ENCODE data around the gene MT3. TPM values are rescaled to one million over a fixed set of nuclear protein-coding genes. Genes with fewer than 3 reads are reported as not detected.
A peak's percentile ranks its signal among the peaks of the same experiment; 100 is the strongest.

Gene MT3
- total and polyA plus RNA-seq, 2 of the 13 experiments (the other 11 are each of a cell fraction or from before 2014, with no cell fraction given) = not detected

DNA sequence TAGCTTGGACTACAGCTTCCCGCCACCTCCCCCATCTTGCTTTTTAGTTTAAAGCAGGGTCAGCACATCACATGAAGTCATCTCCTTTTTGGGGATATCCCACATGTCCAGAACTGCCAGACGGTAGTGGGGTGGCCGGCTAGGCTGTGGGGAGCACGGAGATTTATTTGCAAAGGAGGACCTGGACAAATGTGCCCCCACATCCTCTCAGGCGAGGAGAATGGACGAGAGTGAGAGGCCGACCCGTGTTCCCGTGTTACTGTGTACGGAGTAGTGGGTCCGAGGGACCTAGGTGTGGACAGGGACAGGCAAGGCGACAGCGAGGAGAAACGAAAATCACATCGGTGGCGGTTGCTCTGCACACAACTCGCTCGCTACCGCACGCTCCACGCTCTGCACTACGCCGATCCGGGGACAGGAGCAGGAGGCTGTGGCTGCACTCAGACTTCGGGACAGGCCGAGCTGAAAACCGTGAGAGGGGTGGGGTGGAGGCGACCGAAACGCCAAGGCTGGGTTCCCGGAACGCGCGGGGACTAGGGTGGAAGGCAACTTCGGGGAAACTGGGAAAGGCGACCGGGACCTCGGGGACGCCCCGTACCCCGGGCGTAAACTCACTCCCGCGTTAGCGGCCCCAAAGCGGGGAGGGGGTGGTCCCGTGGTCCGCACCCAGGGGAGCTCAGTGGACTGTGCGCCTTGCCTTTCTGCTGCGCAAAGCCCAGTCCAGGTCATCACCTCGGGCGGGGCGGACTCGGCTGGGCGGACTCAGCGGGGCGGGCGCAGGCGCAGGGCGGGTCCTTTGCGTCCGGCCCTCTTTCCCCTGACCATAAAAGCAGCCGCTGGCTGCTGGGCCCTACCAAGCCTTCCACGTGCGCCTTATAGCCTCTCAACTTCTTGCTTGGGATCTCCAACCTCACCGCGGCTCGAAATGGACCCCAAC is 48.8 kb downstream of the MT3 start, which contains the start of gene MT1A (continued):
- TF ChIP-seq, protein P1, sequence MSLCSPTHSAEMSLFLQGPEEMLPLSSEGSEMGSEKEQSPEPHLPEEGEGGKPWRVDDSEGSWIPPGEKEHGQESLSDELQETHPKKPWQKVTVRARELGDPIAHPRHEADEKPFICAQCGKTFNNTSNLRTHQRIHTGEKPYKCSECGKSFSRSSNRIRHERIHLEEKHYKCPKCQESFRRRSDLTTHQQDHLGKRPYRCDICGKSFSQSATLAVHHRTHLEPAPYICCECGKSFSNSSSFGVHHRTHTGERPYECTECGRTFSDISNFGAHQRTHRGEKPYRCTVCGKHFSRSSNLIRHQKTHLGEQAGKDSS (CRISPR knock-in tag; IDR thresholded peaks at IDR 0.05; ENCODE audit: borderline replicate concordance, low read depth) = no peak
- TF ChIP-seq ZBTB7A (CRISPR knock-in tag; IDR thresholded peaks at IDR 0.05) = no peak
- no peak for TF ChIP-seq RBFOX2 (IDR thresholded peaks at IDR 0.05; ENCODE audit: low read depth, low read length)
- no peak for TF ChIP-seq IKZF1 (IDR thresholded peaks at IDR 0.05)
- no peak for TF ChIP-seq KDM5A (IDR thresholded peaks at IDR 0.05; ENCODE audit: borderline replicate concordance, low read length)
- TF ChIP-seq, protein P2, sequence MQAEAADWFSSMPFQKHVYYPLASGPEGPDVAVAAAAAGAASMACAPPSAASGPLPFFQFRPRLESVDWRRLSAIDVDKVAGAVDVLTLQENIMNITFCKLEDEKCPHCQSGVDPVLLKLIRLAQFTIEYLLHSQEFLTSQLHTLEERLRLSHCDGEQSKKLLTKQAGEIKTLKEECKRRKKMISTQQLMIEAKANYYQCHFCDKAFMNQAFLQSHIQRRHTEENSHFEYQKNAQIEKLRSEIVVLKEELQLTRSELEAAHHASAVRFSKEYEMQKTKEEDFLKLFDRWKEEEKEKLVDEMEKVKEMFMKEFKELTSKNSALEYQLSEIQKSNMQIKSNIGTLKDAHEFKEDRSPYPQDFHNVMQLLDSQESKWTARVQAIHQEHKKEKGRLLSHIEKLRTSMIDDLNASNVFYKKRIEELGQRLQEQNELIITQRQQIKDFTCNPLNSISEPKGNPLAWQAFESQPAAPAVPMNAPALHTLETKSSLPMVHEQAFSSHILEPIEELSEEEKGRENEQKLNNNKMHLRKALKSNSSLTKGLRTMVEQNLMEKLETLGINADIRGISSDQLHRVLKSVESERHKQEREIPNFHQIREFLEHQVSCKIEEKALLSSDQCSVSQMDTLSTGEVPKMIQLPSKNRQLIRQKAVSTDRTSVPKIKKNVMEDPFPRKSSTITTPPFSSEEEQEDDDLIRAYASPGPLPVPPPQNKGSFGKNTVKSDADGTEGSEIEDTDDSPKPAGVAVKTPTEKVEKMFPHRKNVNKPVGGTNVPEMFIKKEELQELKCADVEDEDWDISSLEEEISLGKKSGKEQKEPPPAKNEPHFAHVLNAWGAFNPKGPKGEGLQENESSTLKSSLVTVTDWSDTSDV (CRISPR knock-in tag; IDR thresholded peaks at IDR 0.05) = 0 out of 2 replicates have a peak, but pooled peaks have one; percentile 68
- TF ChIP-seq, protein P3, sequence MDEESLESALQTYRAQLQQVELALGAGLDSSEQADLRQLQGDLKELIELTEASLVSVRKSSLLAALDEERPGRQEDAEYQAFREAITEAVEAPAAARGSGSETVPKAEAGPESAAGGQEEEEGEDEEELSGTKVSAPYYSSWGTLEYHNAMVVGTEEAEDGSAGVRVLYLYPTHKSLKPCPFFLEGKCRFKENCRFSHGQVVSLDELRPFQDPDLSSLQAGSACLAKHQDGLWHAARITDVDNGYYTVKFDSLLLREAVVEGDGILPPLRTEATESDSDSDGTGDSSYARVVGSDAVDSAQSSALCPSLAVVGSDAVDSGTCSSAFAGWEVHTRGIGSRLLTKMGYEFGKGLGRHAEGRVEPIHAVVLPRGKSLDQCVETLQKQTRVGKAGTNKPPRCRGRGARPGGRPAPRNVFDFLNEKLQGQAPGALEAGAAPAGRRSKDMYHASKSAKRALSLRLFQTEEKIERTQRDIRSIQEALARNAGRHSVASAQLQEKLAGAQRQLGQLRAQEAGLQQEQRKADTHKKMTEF (CRISPR knock-in tag; IDR thresholded peaks at IDR 0.05) = no peak
- 0 out of 2 replicates have a peak, but pooled peaks have one; percentile 58 for TF ChIP-seq ZNF761 (CRISPR knock-in tag; conservative IDR thresholded peaks at IDR 0.05)
- no peak for TF ChIP-seq SOX6 (IDR thresholded peaks at IDR 0.05)
- TF ChIP-seq SOX6 (CRISPR knock-in tag; IDR thresholded peaks at IDR 0.05) = no peak; the same call in 1 of the 2 replicates
- no peak for TF ChIP-seq ZSCAN20 (CRISPR knock-in tag; IDR thresholded peaks at IDR 0.05; ENCODE audit: borderline replicate concordance)
- TF ChIP-seq, protein P4, sequence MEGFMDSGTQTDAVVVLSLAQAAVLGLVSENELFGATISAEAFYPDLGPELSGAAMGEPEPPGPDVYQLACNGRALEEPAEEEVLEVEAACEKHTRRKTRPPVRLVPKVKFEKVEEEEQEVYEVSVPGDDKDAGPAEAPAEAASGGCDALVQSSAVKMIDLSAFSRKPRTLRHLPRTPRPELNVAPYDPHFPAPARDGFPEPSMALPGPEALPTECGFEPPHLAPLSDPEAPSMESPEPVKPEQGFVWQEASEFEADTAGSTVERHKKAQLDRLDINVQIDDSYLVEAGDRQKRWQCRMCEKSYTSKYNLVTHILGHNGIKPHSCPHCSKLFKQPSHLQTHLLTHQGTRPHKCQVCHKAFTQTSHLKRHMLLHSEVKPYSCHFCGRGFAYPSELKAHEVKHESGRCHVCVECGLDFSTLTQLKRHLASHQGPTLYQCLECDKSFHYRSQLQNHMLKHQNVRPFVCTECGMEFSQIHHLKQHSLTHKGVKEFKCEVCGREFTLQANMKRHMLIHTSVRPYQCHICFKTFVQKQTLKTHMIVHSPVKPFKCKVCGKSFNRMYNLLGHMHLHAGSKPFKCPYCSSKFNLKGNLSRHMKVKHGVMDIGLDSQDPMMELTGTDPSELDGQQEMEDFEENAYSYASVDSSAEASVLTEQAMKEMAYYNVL (CRISPR knock-in tag; IDR thresholded peaks at IDR 0.05; ENCODE audit: borderline replicate concordance) = no peak; the same call in 1 of the 2 replicates
- no peak for TF ChIP-seq SCMH1 (CRISPR knock-in tag; IDR thresholded peaks at IDR 0.05; ENCODE audit: borderline replicate concordance)
- TF ChIP-seq, protein P5, sequence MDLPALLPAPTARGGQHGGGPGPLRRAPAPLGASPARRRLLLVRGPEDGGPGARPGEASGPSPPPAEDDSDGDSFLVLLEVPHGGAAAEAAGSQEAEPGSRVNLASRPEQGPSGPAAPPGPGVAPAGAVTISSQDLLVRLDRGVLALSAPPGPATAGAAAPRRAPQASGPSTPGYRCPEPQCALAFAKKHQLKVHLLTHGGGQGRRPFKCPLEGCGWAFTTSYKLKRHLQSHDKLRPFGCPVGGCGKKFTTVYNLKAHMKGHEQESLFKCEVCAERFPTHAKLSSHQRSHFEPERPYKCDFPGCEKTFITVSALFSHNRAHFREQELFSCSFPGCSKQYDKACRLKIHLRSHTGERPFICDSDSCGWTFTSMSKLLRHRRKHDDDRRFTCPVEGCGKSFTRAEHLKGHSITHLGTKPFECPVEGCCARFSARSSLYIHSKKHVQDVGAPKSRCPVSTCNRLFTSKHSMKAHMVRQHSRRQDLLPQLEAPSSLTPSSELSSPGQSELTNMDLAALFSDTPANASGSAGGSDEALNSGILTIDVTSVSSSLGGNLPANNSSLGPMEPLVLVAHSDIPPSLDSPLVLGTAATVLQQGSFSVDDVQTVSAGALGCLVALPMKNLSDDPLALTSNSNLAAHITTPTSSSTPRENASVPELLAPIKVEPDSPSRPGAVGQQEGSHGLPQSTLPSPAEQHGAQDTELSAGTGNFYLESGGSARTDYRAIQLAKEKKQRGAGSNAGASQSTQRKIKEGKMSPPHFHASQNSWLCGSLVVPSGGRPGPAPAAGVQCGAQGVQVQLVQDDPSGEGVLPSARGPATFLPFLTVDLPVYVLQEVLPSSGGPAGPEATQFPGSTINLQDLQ (CRISPR knock-in tag; IDR thresholded peaks at IDR 0.05) = no peak
- no peak; the same call in 1 of the 2 replicates for TF ChIP-seq ZNF788 (CRISPR knock-in tag; IDR thresholded peaks at IDR 0.05; ENCODE audit: borderline replicate concordance)
- TF ChIP-seq REXO4 (CRISPR knock-in tag; IDR thresholded peaks at IDR 0.05; ENCODE audit: borderline replicate concordance) = no peak
- TF ChIP-seq NBN (conservative IDR thresholded peaks at IDR 0.05) = no peak
- 0 out of 2 replicates have a peak, but pooled peaks have one; percentile 15 for TF ChIP-seq ZNF329 (CRISPR knock-in tag; IDR thresholded peaks at IDR 0.05; ENCODE audit: low read depth)
- TF ChIP-seq MAFG (CRISPR knock-in tag; IDR thresholded peaks at IDR 0.05) = no peak

Data from HepG2 (cell line).